Measurements from ENCODE around the gene VPS52.
A peak's percentile ranks its signal among the peaks of the same experiment; 100 is the strongest.

The VPS52 gene

GRCh38 chr6:33206864-33207551 lies 64.7 kb downstream of the VPS52 start:
- no peak for TF ChIP-seq CTCF (IDR thresholded peaks at IDR 0.05)
- Histone ChIP-seq H3K9me3 (no peaks in the 10 kb centered on the region), H3K27ac (no peak overlapping the region), H3K4me3 (ENCODE audit: low read depth in 1 of 2, low read length in 1 of 2) (peak overlapping the region; percentile 88), H3K4me1 (ENCODE audit: control insufficient read depth in 1 of 2, insufficient read depth in 1 of 2, low read depth in 1 of 2, low read length in 1 of 2) (peaks cover 28 to 38% of the 10 kb centered on the region in 2 experiments), H3K27me3 (peaks cover 21% of the 10 kb centered on the region), H3K36me3 (peaks cover 25% of the 10 kb centered on the region)

DNA sequence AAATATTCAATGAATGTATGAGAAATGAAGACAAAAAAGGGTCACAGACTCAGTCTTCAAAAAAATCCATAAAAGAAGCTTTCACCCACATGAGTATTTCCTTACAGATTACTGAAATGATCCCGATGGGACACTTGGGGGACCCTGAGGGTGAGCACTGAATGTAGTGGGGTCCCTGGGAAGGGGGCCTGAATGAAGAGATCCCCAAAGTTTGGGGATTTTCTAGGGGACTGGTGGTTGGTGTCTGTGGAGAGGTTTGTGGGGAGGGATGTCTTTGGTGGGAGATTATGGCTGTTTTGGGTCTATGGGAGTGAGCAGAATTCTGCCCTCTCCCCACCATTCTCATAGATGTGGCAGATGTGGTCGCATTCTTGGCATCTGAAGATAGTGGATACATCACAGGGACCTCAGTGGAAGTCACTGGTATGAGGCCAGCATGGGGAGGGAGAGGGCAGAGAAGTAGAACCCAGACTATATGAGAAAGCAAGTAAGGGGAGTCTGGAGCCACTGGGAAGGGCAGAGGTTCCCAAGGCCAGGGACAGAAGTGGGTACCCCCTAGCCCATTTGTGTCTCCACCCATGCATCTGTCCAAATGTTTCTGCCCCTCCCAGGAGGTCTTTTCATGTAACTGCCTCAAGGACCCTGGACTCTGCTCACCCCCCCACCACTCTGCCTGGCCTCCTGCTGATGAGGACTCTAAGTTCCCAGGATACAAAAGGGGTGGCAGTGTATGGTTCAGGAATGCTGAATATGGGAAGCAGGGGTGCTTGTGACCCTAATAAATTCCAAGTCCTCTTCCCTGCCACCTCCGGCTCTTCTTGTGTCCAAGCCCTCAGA lies 65.4 kb downstream of the VPS52 start:
- peaks cover 36 to 46% of the 10 kb centered on the region in 2 experiments for H3K4me1 ChIP-seq (ENCODE audit: control insufficient read depth in 1 of 2, insufficient read depth in 1 of 2, low read depth in 1 of 2, low read length in 1 of 2)
- H3K27me3 ChIP-seq: peaks cover 21% of the 10 kb centered on the region
- no peaks in the 10 kb centered on the region for H3K9me3 ChIP-seq
- H3K27ac ChIP-seq: no peak overlapping the region
- no peak for TF ChIP-seq CTCF (IDR thresholded peaks at IDR 0.05)
- no peak overlapping the region for H3K4me3 ChIP-seq (ENCODE audit: low read depth in 1 of 2, low read length in 1 of 2)
- peaks cover 23% of the 10 kb centered on the region for H3K36me3 ChIP-seq

DNA sequence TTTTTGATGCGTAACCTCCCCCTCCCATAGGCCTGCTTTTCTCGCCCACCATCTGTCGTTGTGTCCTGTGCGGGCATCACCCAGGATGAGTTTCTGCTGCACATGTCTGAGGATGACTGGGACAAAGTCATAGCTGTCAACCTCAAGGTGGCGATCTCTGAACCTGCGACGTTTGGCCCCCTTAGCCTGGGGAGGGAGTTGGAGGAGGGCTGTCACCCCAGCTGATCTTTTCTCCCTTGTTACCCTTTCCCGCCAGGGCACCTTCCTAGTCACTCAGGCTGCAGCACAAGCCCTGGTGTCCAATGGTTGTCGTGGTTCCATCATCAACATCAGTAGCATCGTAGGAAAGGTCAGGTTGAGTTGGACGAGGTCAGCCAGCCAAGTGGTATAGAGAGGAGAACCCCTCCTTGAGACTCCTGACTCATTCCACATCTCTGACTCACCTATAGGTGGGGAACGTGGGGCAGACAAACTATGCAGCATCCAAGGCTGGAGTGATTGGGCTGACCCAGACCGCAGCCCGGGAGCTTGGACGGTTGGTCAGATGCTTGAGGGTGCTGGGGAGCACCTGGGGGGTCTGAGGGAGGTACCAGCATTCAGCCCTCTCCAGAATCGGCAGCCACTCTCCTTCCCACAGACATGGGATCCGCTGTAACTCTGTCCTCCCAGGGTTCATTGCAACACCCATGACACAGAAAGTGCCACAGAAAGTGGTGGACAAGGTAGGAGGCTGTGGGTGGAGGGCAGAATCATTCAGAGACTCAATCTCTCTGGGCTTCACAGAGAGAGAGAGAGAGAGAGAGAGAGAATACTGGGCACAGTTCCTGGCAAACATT lies 66.3 kb downstream of the VPS52 start:
- no peak for TF ChIP-seq CTCF (IDR thresholded peaks at IDR 0.05)
- peaks cover 23% of the 10 kb centered on the region for H3K36me3 ChIP-seq
- no peak overlapping the region for H3K27ac ChIP-seq
- H3K9me3 ChIP-seq: no peaks in the 10 kb centered on the region
- peaks cover 21% of the 10 kb centered on the region for H3K27me3 ChIP-seq
- peak overlapping the region; percentile 74 to 81 for H3K4me3 ChIP-seq (ENCODE audit: low read depth in 1 of 2, low read length in 1 of 2)
- peaks cover 42 to 51% of the 10 kb centered on the region in 2 experiments for H3K4me1 ChIP-seq (ENCODE audit: control insufficient read depth in 1 of 2, insufficient read depth in 1 of 2, low read depth in 1 of 2, low read length in 1 of 2)

DNA sequence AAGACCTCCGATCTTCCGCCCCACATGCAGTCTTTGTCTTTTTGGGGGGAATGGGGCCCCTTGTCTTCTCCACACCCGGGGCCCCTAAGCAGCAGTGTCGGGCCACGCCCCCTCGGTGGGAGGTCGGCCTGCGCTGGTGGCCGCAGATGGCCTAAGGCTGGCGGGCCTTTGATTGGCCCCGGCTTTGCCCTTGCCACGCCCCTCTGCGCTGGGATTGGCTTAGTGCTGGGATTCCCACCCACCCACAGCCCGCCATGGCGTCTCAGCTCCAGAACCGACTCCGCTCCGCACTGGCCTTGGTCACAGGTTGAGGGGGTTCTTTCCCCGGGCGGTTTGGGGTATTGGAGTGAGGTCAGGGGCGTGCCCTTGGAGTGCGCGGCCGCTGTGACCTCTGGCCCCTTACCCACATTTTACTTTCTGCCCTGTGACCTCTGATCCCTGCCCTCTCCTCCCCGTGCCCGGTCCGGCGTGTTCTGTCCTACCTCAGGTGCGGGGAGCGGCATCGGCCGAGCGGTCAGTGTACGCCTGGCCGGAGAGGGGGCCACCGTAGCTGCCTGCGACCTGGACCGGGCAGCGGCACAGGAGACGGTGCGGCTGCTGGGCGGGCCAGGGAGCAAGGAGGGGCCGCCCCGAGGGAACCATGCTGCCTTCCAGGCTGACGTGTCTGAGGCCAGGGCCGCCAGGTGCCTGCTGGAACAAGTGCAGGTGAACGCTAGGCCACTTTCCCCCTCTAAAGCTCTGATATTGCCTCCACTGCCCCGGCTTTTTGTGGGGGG lies 67.1 kb downstream of the VPS52 start, which contains the start of gene HSD17B8:
Gene HSD17B8 (plus strand): TSS at position 241 of the 776 bp plus-strand sequence. CDS start 14 bp downstream, at position 255.
- peak within 1 kb of the TSS; percentile 31 for H3K27ac ChIP-seq
- no peak for TF ChIP-seq CTCF (IDR thresholded peaks at IDR 0.05)
- H3K4me1 ChIP-seq (ENCODE audit: control insufficient read depth in 1 of 2, insufficient read depth in 1 of 2, low read depth in 1 of 2, low read length in 1 of 2): peaks cover 45 to 56% of the 10 kb centered on the region in 2 experiments
- H3K27me3 ChIP-seq: peaks cover 21% of the 10 kb centered on the region
- peak within 1 kb of the TSS; percentile 74 to 81 for H3K4me3 ChIP-seq (ENCODE audit: low read depth in 1 of 2, low read length in 1 of 2)
- H3K9me3 ChIP-seq: no peaks in the 10 kb centered on the region
- peaks cover 23% of the 10 kb centered on the region for H3K36me3 ChIP-seq

GRCh38 chr6:33204165-33204414 lies 67.6 kb downstream of the VPS52 start:
- Histone ChIP-seq H3K27me3 (peaks cover 21% of the 10 kb centered on the region), H3K4me1 (ENCODE audit: control insufficient read depth in 1 of 2, insufficient read depth in 1 of 2, low read depth in 1 of 2, low read length in 1 of 2) (peaks cover 49 to 61% of the 10 kb centered on the region in 2 experiments), H3K27ac (peak overlapping the region; percentile 30), H3K9me3 (no peaks in the 10 kb centered on the region), H3K36me3 (peaks cover 23% of the 10 kb centered on the region), H3K4me3 (ENCODE audit: low read depth in 1 of 2, low read length in 1 of 2) (peak overlapping the region; percentile 74 to 81)
- no peak for TF ChIP-seq CTCF (IDR thresholded peaks at IDR 0.05)

Measured in neutrophil (primary cell).